Esophagus squamous epithelium (tissue), 5 donors: ENCODE results near the gene CTTN. TPM values are rescaled to one million over a fixed set of nuclear protein-coding genes. Genes with fewer than 3 reads are reported as not detected.

Experiments
- DNase-seq: peaks from one replicate; lab custom pipeline; 2025; lab: John Stamatoyannopoulos, UW
- H3K27ac ChIP-seq, 4 donors: fragments of 200-600 bp; sonication (generic); one replicate each; pipeline ENCODE4 v1.5.1; 2016 to 2019; ENCODE audit warnings: mild to moderate bottlenecking in 1 of 4
- H3K27me3 ChIP-seq, 4 donors: fragments of 200-600 bp; sonication (generic); 1 replicate in 3 of 4; 2 replicates in 1 of 4; pipeline versions ENCODE4 v1.5.1 to v1.6.0; 2017 to 2021; ENCODE audit warnings: antibody characterized with exemption in 1 of 4
- H3K36me3 ChIP-seq, 3 donors: fragments of 200-600 bp; sonication (generic); one replicate each; pipeline ENCODE4 v1.5.1; 2016 to 2019
- H3K4me1 ChIP-seq, 3 donors: fragments of 200-600 bp; sonication (generic); one replicate each; pipeline ENCODE4 v1.5.1; 2017 to 2019
- H3K4me3 ChIP-seq, 4 donors: fragments of 200-600 bp; sonication (generic); 1 replicate in 3 of 4; 2 replicates in 1 of 4; pipeline ENCODE4 v1.5.1; 2016 to 2019; ENCODE audit warnings: mild to moderate bottlenecking in 2 of 4, moderate library complexity in 1 of 4
- H3K9me3 ChIP-seq, 3 donors: fragments of 200-600 bp; sonication (generic); one replicate each; pipeline ENCODE4 v1.5.1; 2016 to 2019
- CTCF ChIP-seq, 6 experiments: fragments of 450-650 bp in 4 of 6; fragments of 200-600 bp in 2 of 6; sonication (generic) in 2 of 6; IDR thresholded peaks; one replicate each; pipeline ENCODE4 v1.5.1; 2016 to 2019; ENCODE audit warnings: antibody characterized with exemption in 6 of 6, mild to moderate bottlenecking in 4 of 6, moderate library complexity in 4 of 6
- POLR2A ChIP-seq, 4 donors: fragments of 450-650 bp; IDR thresholded peaks; one replicate each; pipeline ENCODE4 v1.6.1; 2017; ENCODE audit warnings: antibody characterized with exemption in 4 of 4, mild to moderate bottlenecking in 4 of 4, moderate library complexity in 3 of 4
- WGBS, 2 donors: methylation state at CpG; one replicate each; pipeline ENCODE4 v1.1.5; 2018; 5-methylcytosine and 5-hydroxymethylcytosine counted together
- intact Hi-C: fragments of 100-400 bp; cut with DNase I; formaldehyde crosslinking; loops from one replicate; pipeline ENCODE4 v1.15.0; 2022
- total RNA-seq, 4 donors: library from RNA; depleted of rRNA; stranded (reverse); fragments of >200 nt; gene quantifications; one replicate each; pipeline ENCODE4 v1.1.0, GENCODE V29; 2016
- donor health status: DM: yes; HTN: yes; CAD: no.

Gene CTTN
- total RNA-seq, 4 donors from 2014 or later, result 244 to 444 (median 320) TPM

GRCh38 chr11:70353329-70353728 lies 45.0 kb upstream of the CTTN start:
- no peaks in the 10 kb centered on the region for H3K4me1 ChIP-seq
- WGBS, 2 donors, result 86 to 95% methylated on average over 2 of the region's 2 CpGs
- H3K27ac ChIP-seq, result no peak overlapping the region
- H3K27me3 ChIP-seq, result no peaks in the 10 kb centered on the region
- H3K4me3 ChIP-seq, result no peak overlapping the region
- peaks cover 19 to 99% (median 27%) of the 10 kb centered on the region in 3 donors for H3K36me3 ChIP-seq
- intact Hi-C loops, result no loop called here
- H3K9me3 ChIP-seq, result no peaks in the 10 kb centered on the region
- DNase-seq, result no peak
- no peak for TF ChIP-seq CTCF (IDR thresholded peaks at IDR 0.05)
- TF ChIP-seq POLR2A (IDR thresholded peaks at IDR 0.05), result no peak

GRCh38 chr11:70353900-70354568 lies 44.3 kb upstream of the CTTN start:
- H3K27ac ChIP-seq, result no peak overlapping the region
- H3K4me3 ChIP-seq, result no peak overlapping the region
- no peaks in the 10 kb centered on the region for H3K27me3 ChIP-seq
- no peaks in the 10 kb centered on the region for H3K9me3 ChIP-seq
- intact Hi-C loops, result no loop called here
- TF ChIP-seq POLR2A (IDR thresholded peaks at IDR 0.05) (no peak), CTCF (IDR thresholded peaks at IDR 0.05) (no peak)
- WGBS, 2 donors, result 90% methylated on average over 14 to 16 of the region's 19 CpGs
- no peaks in the 10 kb centered on the region for H3K4me1 ChIP-seq
- H3K36me3 ChIP-seq, result peaks cover 19 to 99% (median 22%) of the 10 kb centered on the region in 3 donors
- DNase-seq, result no peak

GRCh38 chr11:70354629-70355028 lies 43.7 kb upstream of the CTTN start:
- DNase-seq, result no peak
- 88 to 97% methylated on average over 2 of the region's 2 CpGs for WGBS, 2 donors
- Histone ChIP-seq H3K4me1 (no peaks in the 10 kb centered on the region), H3K36me3 (peaks cover 18 to 99% (median 19%) of the 10 kb centered on the region in 3 donors), H3K27me3 (no peaks in the 10 kb centered on the region), H3K9me3 (no peaks in the 10 kb centered on the region), H3K4me3 (no peak overlapping the region), H3K27ac (no peak overlapping the region)
- TF ChIP-seq CTCF (IDR thresholded peaks at IDR 0.05), result no peak
- TF ChIP-seq POLR2A (IDR thresholded peaks at IDR 0.05), result no peak
- intact Hi-C loops, result no loop called here

- Histone ChIP-seq H3K4me1 (no peaks in the 10 kb centered on the region), H3K36me3 (peaks cover 18 to 100% (median 19%) of the 10 kb centered on the region in 3 donors), H3K9me3 (no peaks in the 10 kb centered on the region), H3K4me3 (no peak overlapping the region), H3K27me3 (no peaks in the 10 kb centered on the region), H3K27ac (no peak overlapping the region)
- TF ChIP-seq CTCF (IDR thresholded peaks at IDR 0.05) (no peak), POLR2A (IDR thresholded peaks at IDR 0.05) (no peak)
- DNase-seq, result no peak
- intact Hi-C loops, result no loop called here
- 89 to 94% methylated on average over 11 of the region's 11 CpGs for WGBS, 2 donors
Observed at GRCh38 chr11:70358753-70359152, 39.6 kb upstream of the CTTN start.

- TF ChIP-seq CTCF (IDR thresholded peaks at IDR 0.05), result no peak
- TF ChIP-seq POLR2A (IDR thresholded peaks at IDR 0.05), result no peak
Observed at GRCh38 chr11:70359451-70360205, 38.7 kb upstream of the CTTN start.

More at GRCh38 chr11:70359451-70360205, 38.7 kb upstream of the CTTN start:
- peaks cover 14 to 100% (median 19%) of the 10 kb centered on the region in 3 donors for H3K36me3 ChIP-seq
- no peak for DNase-seq
- H3K27ac ChIP-seq, result no peak overlapping the region
- 90 to 92% methylated on average over 8 of the region's 8 CpGs for WGBS, 2 donors
- intact Hi-C loops, result no loop called here
- no peak overlapping the region for H3K4me3 ChIP-seq
- no peaks in the 10 kb centered on the region for H3K27me3 ChIP-seq
- no peaks in the 10 kb centered on the region for H3K9me3 ChIP-seq
- no peaks in the 10 kb centered on the region for H3K4me1 ChIP-seq
